ENCODE results near the gene EML6. TPM values are rescaled to one million over a fixed set of nuclear protein-coding genes. Genes with fewer than 3 reads are reported as not detected.
A peak's percentile ranks its signal among the peaks of the same experiment; 100 is the strongest.

Gene EML6
- total RNA-seq, 1 donor from 2014 or later, result 2.5 TPM

GRCh38 chr2:54708584-54709335, 14.7 kb upstream of the EML6 start:
- DNase-seq, result peak; percentile 60
- Histone ChIP-seq H3K27ac (peak overlapping the region; percentile 31), H3K4me1 (peaks cover 16% of the 10 kb centered on the region), H3K4me3 (peak overlapping the region; percentile 55), H3K9me3 (no peaks in the 10 kb centered on the region), H3K36me3 (no peaks in the 10 kb centered on the region), H3K27me3 (ENCODE audit: low read depth) (peaks cover 4% of the 10 kb centered on the region)
- peak; percentile 84 to 88 for ATAC-seq
- intact Hi-C loops (cut with DNase I), result no loop called here
- no peak for TF ChIP-seq CTCF (IDR thresholded peaks at IDR 0.05)

- DNase-seq (peak; percentile 63), ATAC-seq (peak; percentile 83 to 87)
- TF ChIP-seq CTCF (IDR thresholded peaks at IDR 0.05), result no peak
- intact Hi-C loops (cut with DNase I), result no loop called here
- Histone ChIP-seq H3K4me3 (peak overlapping the region; percentile 55), H3K9me3 (no peaks in the 10 kb centered on the region), H3K36me3 (no peaks in the 10 kb centered on the region), H3K4me1 (peaks cover 16% of the 10 kb centered on the region), H3K27ac (peak overlapping the region; percentile 31), H3K27me3 (ENCODE audit: low read depth) (peaks cover 4% of the 10 kb centered on the region)
These were observed 14.1 kb upstream of the EML6 start for GRCh38 chr2:54709336-54709809.

- peaks cover 16% of the 10 kb centered on the region for H3K4me1 ChIP-seq
- intact Hi-C loops (cut with DNase I), result no loop called here
- no peak overlapping the region for H3K4me3 ChIP-seq
- H3K27ac ChIP-seq, result no peak overlapping the region
- TF ChIP-seq CTCF (IDR thresholded peaks at IDR 0.05), result no peak
- no peaks in the 10 kb centered on the region for H3K9me3 ChIP-seq
- no peaks in the 10 kb centered on the region for H3K36me3 ChIP-seq
- no peak for DNase-seq
- H3K27me3 ChIP-seq (ENCODE audit: low read depth), result peaks cover 4% of the 10 kb centered on the region
- ATAC-seq, result no peak
These were observed 13.2 kb upstream of the EML6 start for GRCh38 chr2:54710216-54710615.

GRCh38 chr2:54712516-54712915, 10.9 kb upstream of the EML6 start:
- Histone ChIP-seq H3K27me3 (ENCODE audit: low read depth) (peaks cover 4% of the 10 kb centered on the region), H3K4me1 (peaks cover 16% of the 10 kb centered on the region), H3K4me3 (no peak overlapping the region), H3K27ac (no peak overlapping the region), H3K9me3 (no peaks in the 10 kb centered on the region), H3K36me3 (no peaks in the 10 kb centered on the region)
- TF ChIP-seq CTCF (IDR thresholded peaks at IDR 0.05), result no peak
- DNase-seq, result no peak
- no peak for ATAC-seq
- intact Hi-C loops (cut with DNase I), result no loop called here

GRCh38 chr2:54714996-54715395, 8.5 kb upstream of the EML6 start:
- ATAC-seq, result no peak

More at GRCh38 chr2:54714996-54715395, 8.5 kb upstream of the EML6 start:
- Histone ChIP-seq H3K27me3 (ENCODE audit: low read depth) (no peaks in the 10 kb centered on the region), H3K4me3 (no peak overlapping the region), H3K36me3 (no peaks in the 10 kb centered on the region), H3K4me1 (no peaks in the 10 kb centered on the region), H3K9me3 (no peaks in the 10 kb centered on the region), H3K27ac (no peak overlapping the region)
- no peak for TF ChIP-seq CTCF (IDR thresholded peaks at IDR 0.05)
- no peak for DNase-seq
- intact Hi-C loops (cut with DNase I), result no loop called here
